BE2C (cell line): ENCODE data around the gene FAP.

Source experiments
- DNase-seq: peaks from one replicate; pipeline ENCODE4 v3.0.0-alpha.2; 2020
- H3K27me3 ChIP-seq: fragments of 250-450 bp; sonication (Bioruptor Pico); 2 replicates; pipeline ENCODE4 v1.5.1; 2020; ENCODE audit warnings: mild to moderate bottlenecking
- H3K36me3 ChIP-seq: fragments of 250-450 bp; sonication (Bioruptor Pico); 2 replicates; pipeline ENCODE4 v1.5.1; 2020; ENCODE audit warnings: mild to moderate bottlenecking
- H3K4me1 ChIP-seq: fragments of 250-450 bp; sonication (Bioruptor Pico); 2 replicates; pipeline ENCODE4 v1.5.1; 2020
- H3K4me3 ChIP-seq: 2 replicates; pipeline ENCODE4 v1.5.1; 2011; ENCODE audit warnings: low read depth, low read length
- H3K9me3 ChIP-seq: fragments of 250-450 bp; sonication (Bioruptor Pico); 2 replicates; pipeline ENCODE4 v1.5.1; 2020
- TF ChIP-seq, protein P1 (sequence below): IDR thresholded peaks from 2 replicates; pipeline ENCODE4 v1.5.1; 2012; ENCODE audit warnings: mild to moderate bottlenecking, low read depth, low read length

Gene FAP

DNA sequence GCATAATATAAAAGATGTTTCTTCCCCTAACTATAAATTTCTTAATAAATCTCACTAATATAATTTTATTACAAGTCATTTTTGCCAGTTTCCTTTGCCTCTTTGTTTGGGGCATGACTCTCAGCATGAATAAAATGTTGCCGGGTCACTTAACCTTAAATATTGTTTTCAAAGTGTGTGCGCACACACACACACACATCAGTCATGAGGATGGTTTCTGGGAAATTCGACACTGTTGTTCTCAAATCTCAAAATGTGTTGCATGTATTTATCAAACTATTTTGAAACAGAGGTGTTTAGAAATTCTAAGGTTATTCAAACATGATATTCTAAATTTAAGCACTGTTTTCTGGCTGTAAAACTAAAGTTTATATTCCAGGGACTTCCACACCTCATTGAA lies 31.5 kb downstream of the FAP start:
- Histone ChIP-seq H3K9me3 (no peaks in the 10 kb centered on the region), H3K36me3 (no peaks in the 10 kb centered on the region), H3K27me3 (no peaks in the 10 kb centered on the region), H3K4me3 (no peak overlapping the region), H3K4me1 (no peaks in the 10 kb centered on the region)
- TF ChIP-seq, protein P1, sequence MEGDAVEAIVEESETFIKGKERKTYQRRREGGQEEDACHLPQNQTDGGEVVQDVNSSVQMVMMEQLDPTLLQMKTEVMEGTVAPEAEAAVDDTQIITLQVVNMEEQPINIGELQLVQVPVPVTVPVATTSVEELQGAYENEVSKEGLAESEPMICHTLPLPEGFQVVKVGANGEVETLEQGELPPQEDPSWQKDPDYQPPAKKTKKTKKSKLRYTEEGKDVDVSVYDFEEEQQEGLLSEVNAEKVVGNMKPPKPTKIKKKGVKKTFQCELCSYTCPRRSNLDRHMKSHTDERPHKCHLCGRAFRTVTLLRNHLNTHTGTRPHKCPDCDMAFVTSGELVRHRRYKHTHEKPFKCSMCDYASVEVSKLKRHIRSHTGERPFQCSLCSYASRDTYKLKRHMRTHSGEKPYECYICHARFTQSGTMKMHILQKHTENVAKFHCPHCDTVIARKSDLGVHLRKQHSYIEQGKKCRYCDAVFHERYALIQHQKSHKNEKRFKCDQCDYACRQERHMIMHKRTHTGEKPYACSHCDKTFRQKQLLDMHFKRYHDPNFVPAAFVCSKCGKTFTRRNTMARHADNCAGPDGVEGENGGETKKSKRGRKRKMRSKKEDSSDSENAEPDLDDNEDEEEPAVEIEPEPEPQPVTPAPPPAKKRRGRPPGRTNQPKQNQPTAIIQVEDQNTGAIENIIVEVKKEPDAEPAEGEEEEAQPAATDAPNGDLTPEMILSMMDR: no peak
- no peak for DNase-seq

DNA sequence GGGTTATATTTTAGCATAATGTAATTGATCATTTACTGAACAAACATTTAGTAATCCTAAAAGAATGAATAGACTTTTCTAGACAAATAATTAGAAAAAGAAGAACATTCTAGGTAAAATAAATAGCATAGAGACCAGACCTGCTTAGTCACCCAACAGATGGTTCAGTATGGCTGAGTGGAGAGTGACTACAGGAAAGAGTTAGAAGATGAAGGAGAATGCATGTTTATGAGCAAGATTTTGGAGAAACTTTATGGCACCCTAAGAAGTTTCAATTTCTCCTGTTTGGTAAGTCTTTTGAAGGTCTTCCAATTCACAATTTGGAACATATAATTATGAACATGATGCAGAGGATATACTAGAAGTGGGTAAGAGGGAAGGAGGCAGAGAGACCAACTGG lies 32.9 kb downstream of the FAP start:
- H3K36me3 ChIP-seq: no peaks in the 10 kb centered on the region
- no peak overlapping the region for H3K4me3 ChIP-seq
- H3K9me3 ChIP-seq: no peaks in the 10 kb centered on the region
- H3K4me1 ChIP-seq: no peaks in the 10 kb centered on the region
- H3K27me3 ChIP-seq: no peaks in the 10 kb centered on the region
- DNase-seq: no peak
- TF ChIP-seq, protein P1: no peak

DNA sequence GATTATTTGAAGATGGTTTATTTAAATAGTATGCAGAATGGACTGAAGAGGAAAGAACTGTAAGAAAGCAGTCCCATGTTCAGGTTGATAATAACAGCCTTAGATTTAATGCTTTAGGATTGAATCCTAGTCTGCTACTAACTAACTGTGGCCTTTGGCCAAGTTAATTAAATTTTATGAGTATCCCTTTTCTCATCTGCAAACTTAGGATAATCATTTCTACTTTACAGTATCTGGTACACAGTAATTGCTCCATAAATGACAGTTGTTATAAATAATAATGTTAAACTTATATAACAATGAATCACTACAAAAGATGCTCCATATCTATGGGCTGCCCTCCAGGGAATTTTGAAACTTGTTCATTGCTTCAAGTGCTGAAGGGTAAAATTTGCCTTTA lies 41.0 kb downstream of the FAP start:
- H3K36me3 ChIP-seq: no peaks in the 10 kb centered on the region

DNA sequence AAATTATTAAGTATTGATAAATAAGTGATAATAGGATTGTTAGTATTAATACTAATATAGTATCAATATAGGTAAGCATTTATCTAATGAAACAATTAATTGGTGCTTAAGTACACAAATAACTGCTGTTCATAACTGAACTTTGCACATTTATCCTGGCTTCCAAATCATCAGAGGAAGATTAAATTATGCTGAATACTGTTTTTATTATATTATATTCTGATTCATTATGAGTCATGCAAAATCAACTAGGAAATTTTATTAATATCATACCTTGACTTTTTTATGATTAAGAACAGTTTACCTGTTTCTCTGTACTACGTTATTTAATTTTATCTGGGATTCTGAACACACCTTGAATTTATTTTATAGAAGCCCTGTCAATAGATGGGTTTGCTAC lies 42.6 kb downstream of the FAP start:
- no peaks in the 10 kb centered on the region for H3K4me1 ChIP-seq
- no peaks in the 10 kb centered on the region for H3K9me3 ChIP-seq
- no peaks in the 10 kb centered on the region for H3K27me3 ChIP-seq
- no peaks in the 10 kb centered on the region for H3K36me3 ChIP-seq
- H3K4me3 ChIP-seq: no peak overlapping the region
- DNase-seq: no peak
- TF ChIP-seq, protein P1: no peak

More for the DNA sequence above, 41.0 kb downstream of the FAP start:
- Histone ChIP-seq H3K9me3 (no peaks in the 10 kb centered on the region), H3K4me1 (no peaks in the 10 kb centered on the region), H3K27me3 (no peaks in the 10 kb centered on the region), H3K4me3 (no peak overlapping the region)
- DNase-seq: no peak
- TF ChIP-seq, protein P1: no peak

DNA sequence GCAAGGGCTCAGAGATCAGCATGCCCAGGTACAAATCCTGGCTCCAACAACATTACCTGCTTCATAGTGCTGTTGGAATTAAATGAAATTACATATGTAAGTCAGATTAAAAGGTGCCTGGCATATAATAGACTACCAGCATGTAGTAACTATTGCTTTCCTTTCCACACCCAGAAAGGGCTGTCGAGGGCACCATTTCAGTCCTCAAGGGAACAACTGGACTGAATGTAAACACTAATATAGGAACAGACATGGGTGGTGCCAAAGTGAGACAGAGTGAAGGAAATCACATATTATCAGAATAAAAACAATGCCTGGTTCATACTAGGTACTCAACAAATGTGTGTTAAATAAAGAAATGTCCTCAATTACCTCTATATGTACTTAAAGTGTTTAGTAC lies 43.3 kb downstream of the FAP start:
- TF ChIP-seq, protein P1: no peak
- H3K27me3 ChIP-seq: no peaks in the 10 kb centered on the region

DNA sequence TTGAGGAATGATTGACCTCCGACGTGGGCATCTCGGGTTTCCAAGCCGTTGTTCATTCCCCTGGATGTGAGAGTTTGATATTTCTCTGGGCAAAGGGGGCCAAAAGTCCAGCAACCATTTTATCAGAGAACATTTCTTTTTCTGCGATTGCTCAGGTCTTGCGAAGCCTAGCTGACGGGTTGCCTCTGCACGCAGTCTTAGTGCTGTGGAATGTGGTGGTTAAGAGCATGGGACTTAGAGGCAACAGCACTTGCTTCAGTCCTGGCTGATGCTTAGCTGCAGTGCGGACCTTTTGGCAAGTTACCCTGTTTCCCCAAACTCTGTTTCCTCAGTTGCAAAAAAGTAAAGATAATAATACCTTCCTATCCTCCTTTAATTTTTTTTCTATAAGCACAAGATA lies 45.0 kb downstream of the FAP start:
- TF ChIP-seq, protein P1: no peak
- H3K27me3 ChIP-seq: no peaks in the 10 kb centered on the region
- H3K4me3 ChIP-seq: no peak overlapping the region
- H3K36me3 ChIP-seq: no peaks in the 10 kb centered on the region
- H3K9me3 ChIP-seq: no peaks in the 10 kb centered on the region
- H3K4me1 ChIP-seq: no peaks in the 10 kb centered on the region
- DNase-seq: no peak

More for the DNA sequence above, 43.3 kb downstream of the FAP start:
- DNase-seq: no peak
- Histone ChIP-seq H3K4me1 (no peaks in the 10 kb centered on the region), H3K36me3 (no peaks in the 10 kb centered on the region), H3K9me3 (no peaks in the 10 kb centered on the region), H3K4me3 (no peak overlapping the region)
